Chondrocyte (in vitro differentiated cells): ENCODE results near the gene LRTM2. TPM values are rescaled to one million over a fixed set of nuclear protein-coding genes. Genes with fewer than 3 reads are reported as not detected.

Source experiments
- DNase-seq: peaks from one replicate; pipeline ENCODE4 v3.0.0; 2021; ENCODE audit warnings: mixed read lengths, low spot score
- H3K27ac Mint-ChIP-seq: one replicate; pipeline ENCODE4 v1.8.0; 2021; ENCODE audit warnings: mild to moderate bottlenecking, moderate library complexity, mixed read lengths; ENCODE audit not compliant: unreplicated experiment
- H3K27me3 Mint-ChIP-seq: 2 replicates; pipeline ENCODE4 v1.8.0; 2021; ENCODE audit warnings: low read depth, mixed read lengths
- H3K36me3 Mint-ChIP-seq: 2 replicates; pipeline ENCODE4 v1.8.0; 2021; ENCODE audit warnings: low read depth, mixed read lengths
- H3K4me1 Mint-ChIP-seq: 2 replicates; pipeline ENCODE4 v1.8.0; 2021; ENCODE audit warnings: low read depth, mild to moderate bottlenecking, mixed read lengths
- H3K4me3 Mint-ChIP-seq: one replicate; pipeline ENCODE4 v1.8.0; 2021; ENCODE audit warnings: mild to moderate bottlenecking, moderate library complexity, mixed read lengths; ENCODE audit not compliant: unreplicated experiment
- H3K9me3 Mint-ChIP-seq: 2 replicates; pipeline ENCODE4 v1.8.0; 2021; ENCODE audit warnings: low read depth, mixed read lengths
- total RNA-seq: library from RNA; stranded (reverse); gene quantifications from 3 replicates; pipeline ENCODE4 v1.2.1, GENCODE V29; 2021
- TF ChIP-seq, protein P1 (sequence below): fragments of 200-600 bp; sonication (generic); IDR thresholded peaks from 2 replicates; pipeline ENCODE4 v1.5.0; 2021; ENCODE audit warnings: antibody characterized with exemption, mild to moderate bottlenecking, moderate library complexity

The LRTM2 gene
- total RNA-seq, 1 donor from 2014 or later: not detected

DNA sequence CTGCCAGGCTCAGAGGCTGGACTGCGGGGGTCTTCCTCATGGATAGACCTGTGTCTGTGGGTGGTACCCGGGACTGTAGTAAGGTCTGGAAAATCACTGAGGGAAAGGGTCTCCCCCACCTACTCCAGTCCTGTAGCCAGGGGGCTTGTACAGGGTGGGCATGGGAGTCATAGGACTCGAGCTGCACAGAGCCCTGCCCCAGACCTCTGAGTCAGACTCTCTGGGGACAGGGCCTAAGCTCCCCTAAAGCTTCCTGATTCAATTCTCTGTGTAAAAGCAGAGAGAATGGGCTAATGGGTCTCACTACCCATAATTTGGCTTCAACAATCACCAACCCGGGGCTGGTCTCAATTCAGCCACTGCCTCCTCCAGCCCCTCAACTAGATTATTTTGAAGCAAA, 27.0 kb downstream of the LRTM2 start:
- H3K27me3 Mint-ChIP-seq: no peaks in the 10 kb centered on the region
- DNase-seq: peak; percentile 21
- TF ChIP-seq, protein P1, sequence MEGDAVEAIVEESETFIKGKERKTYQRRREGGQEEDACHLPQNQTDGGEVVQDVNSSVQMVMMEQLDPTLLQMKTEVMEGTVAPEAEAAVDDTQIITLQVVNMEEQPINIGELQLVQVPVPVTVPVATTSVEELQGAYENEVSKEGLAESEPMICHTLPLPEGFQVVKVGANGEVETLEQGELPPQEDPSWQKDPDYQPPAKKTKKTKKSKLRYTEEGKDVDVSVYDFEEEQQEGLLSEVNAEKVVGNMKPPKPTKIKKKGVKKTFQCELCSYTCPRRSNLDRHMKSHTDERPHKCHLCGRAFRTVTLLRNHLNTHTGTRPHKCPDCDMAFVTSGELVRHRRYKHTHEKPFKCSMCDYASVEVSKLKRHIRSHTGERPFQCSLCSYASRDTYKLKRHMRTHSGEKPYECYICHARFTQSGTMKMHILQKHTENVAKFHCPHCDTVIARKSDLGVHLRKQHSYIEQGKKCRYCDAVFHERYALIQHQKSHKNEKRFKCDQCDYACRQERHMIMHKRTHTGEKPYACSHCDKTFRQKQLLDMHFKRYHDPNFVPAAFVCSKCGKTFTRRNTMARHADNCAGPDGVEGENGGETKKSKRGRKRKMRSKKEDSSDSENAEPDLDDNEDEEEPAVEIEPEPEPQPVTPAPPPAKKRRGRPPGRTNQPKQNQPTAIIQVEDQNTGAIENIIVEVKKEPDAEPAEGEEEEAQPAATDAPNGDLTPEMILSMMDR: no peak
- H3K4me1 Mint-ChIP-seq: peaks cover 34% of the 10 kb centered on the region
- no peaks in the 10 kb centered on the region for H3K36me3 Mint-ChIP-seq
- H3K4me3 Mint-ChIP-seq: no peak overlapping the region
- no peaks in the 10 kb centered on the region for H3K9me3 Mint-ChIP-seq
- H3K27ac Mint-ChIP-seq: no peak overlapping the region

DNA sequence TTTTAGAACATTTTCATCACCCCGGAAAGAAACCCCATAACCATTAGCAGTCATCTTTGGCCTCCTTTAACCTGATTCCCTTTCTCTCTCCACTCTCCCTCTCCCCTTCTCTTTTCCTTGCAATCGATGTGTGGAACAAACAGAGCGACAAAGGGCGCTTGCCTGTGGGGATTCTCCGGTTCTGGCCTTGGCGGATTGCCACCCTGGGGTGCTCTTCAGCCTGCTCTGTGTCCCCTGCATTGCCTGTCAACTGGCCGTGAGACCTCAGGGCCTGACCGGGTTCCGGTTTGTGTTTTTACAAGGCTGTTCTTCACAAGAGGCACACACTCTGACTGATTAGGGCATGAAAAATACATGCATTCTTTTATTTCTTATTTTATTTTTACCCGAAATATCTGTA, 27.8 kb downstream of the LRTM2 start:
- H3K4me1 Mint-ChIP-seq: peaks cover 34% of the 10 kb centered on the region
- DNase-seq: peak; percentile 46
- TF ChIP-seq, protein P1: no peak
- H3K36me3 Mint-ChIP-seq: no peaks in the 10 kb centered on the region
- H3K4me3 Mint-ChIP-seq: no peak overlapping the region
- no peaks in the 10 kb centered on the region for H3K9me3 Mint-ChIP-seq
- no peak overlapping the region for H3K27ac Mint-ChIP-seq
- H3K27me3 Mint-ChIP-seq: no peaks in the 10 kb centered on the region

DNA sequence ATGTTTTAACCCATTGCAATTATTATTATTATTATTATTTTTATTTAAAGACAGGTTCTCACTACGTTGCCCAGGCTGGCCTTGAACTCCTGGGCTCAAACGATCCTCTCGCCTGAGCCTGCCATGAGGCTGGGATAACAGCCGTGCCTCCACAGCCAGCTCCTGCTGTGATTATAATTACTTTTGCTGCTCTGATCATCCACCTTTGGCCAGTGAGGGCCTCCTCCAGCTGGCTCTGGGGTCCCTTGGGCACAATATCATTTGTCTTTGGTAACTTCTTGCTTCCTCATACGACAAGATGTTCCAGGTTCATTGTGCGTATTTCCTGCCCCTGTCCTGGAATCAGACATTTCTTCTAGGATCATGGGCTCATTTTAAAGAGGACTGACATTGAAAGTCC, 28.4 kb downstream of the LRTM2 start:
- Mint-ChIP-seq H3K36me3 (no peaks in the 10 kb centered on the region), H3K27me3 (no peaks in the 10 kb centered on the region), H3K4me3 (no peak overlapping the region), H3K4me1 (peaks cover 34% of the 10 kb centered on the region), H3K27ac (no peak overlapping the region), H3K9me3 (no peaks in the 10 kb centered on the region)
- TF ChIP-seq, protein P1: no peak
- DNase-seq: no peak

DNA sequence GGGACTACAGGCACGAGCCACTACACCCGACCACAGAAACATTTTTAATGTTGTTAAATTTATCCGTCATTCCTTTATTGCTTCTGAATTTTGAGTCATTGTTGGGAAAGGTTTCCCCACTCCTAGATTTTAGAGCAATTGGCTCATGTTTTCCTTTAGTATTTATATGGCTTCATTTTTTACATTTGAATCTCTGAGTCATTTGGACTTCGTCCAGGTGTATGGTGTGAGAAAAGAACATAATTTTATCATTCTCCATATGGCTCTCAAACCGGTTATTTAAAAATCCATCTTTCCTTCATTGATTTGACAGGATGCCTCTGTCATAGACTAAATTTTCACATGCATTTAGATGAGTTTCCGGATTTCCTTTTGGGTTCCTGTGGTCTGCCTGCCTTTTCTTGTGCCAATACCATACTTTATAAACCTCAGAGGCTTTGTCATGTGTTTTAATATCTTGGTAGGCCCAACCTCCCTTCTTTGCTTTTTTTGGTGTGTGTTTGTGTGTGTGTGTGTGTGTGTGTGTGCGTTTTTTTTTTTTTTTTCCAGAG, 30.9 kb downstream of the LRTM2 start:
- no peak for DNase-seq
- no peaks in the 10 kb centered on the region for H3K27me3 Mint-ChIP-seq
- H3K36me3 Mint-ChIP-seq: no peaks in the 10 kb centered on the region
- no peak overlapping the region for H3K4me3 Mint-ChIP-seq
- peak overlapping the region; percentile 87 for H3K27ac Mint-ChIP-seq
- H3K9me3 Mint-ChIP-seq: no peaks in the 10 kb centered on the region
- TF ChIP-seq, protein P1: no peak
- peaks cover 21% of the 10 kb centered on the region for H3K4me1 Mint-ChIP-seq

DNA sequence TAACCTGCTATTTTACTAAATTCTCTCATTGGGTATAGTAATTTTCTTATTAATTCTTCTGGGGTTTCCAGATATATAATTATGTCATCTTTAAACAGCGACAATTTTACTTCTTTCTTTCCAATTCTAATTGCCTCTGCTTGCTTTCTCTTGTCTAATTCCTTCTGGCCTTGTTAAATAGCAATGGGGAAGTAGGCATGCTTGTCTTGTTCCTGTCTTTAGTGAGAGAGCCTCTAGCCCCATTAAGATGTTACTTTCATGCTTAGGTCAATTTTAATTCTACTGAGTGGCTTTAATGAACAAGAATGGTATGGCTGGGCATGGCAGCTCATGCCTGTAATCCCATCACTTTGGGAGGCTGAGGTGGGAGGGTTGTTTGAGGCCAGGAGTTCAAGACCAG, 31.7 kb downstream of the LRTM2 start:
- Mint-ChIP-seq H3K4me1 (peaks cover 21% of the 10 kb centered on the region), H3K36me3 (no peaks in the 10 kb centered on the region), H3K4me3 (no peak overlapping the region), H3K27me3 (peaks cover 3% of the 10 kb centered on the region), H3K27ac (no peak overlapping the region), H3K9me3 (no peaks in the 10 kb centered on the region)
- DNase-seq: no peak
- TF ChIP-seq, protein P1: no peak
